ENCODE data around the gene ASIC1. TPM values are rescaled to one million over a fixed set of nuclear protein-coding genes. Genes with fewer than 3 reads are reported as not detected.

ASIC1 gene
- total RNA-seq, 2 experiments from 2014 or later: 0.59 TPM; not detected in 1

GRCh38 chr12:50049254-50050118 is 7.9 kb upstream of the ASIC1 start:
- no peaks in the 10 kb centered on the region for H3K79me2 ChIP-seq (ENCODE audit: insufficient read depth, low read depth, low read length)
- no peaks in the 10 kb centered on the region for H3K9me3 ChIP-seq (ENCODE audit: low read length)
- H3K27ac ChIP-seq (ENCODE audit: low read depth, low read length, poor library complexity, severe bottlenecking): no peak overlapping the region
- no peaks in the 10 kb centered on the region for H3K36me3 ChIP-seq (ENCODE audit: insufficient read depth, low read length)
- H3K9me2 ChIP-seq (ENCODE audit: insufficient read depth, low read length): no peaks in the 10 kb centered on the region
- BruUV-seq (replicated peaks): no TSS peak
- no peak for DNase-seq (ENCODE audit: low spot score)
- no peak overlapping the region for H3K4me3 ChIP-seq (ENCODE audit: low read depth, low read length, poor library complexity, severe bottlenecking)
- no peak for TF ChIP-seq EZH2phosphoT487 (IDR thresholded peaks at IDR 0.05; ENCODE audit: borderline replicate concordance, low read depth, low read length)
- TF ChIP-seq, protein P1, sequence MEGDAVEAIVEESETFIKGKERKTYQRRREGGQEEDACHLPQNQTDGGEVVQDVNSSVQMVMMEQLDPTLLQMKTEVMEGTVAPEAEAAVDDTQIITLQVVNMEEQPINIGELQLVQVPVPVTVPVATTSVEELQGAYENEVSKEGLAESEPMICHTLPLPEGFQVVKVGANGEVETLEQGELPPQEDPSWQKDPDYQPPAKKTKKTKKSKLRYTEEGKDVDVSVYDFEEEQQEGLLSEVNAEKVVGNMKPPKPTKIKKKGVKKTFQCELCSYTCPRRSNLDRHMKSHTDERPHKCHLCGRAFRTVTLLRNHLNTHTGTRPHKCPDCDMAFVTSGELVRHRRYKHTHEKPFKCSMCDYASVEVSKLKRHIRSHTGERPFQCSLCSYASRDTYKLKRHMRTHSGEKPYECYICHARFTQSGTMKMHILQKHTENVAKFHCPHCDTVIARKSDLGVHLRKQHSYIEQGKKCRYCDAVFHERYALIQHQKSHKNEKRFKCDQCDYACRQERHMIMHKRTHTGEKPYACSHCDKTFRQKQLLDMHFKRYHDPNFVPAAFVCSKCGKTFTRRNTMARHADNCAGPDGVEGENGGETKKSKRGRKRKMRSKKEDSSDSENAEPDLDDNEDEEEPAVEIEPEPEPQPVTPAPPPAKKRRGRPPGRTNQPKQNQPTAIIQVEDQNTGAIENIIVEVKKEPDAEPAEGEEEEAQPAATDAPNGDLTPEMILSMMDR (conservative IDR thresholded peaks at IDR 0.05; ENCODE audit: low read length): no peak
- ChIA-PET CTCF (ENCODE audit: unreplicated experiment) (interaction anchor here (0.8 kb wide), 1 partner anchor 10 kb away, joined by 4 read pairs; no protein-coding TSS in a partner anchor), POLR2A (interaction anchor here (0.7 to 1.2 kb wide), 3 partner anchors 20 to 95 kb away, joined by 3 read pairs; no protein-coding TSS in a partner anchor)
- H3K4me2 ChIP-seq (ENCODE audit: low read length): no peak overlapping the region
- intact Hi-C loops (cut with micrococcal nuclease; ENCODE audit: unreplicated experiment): loop anchor here (10.0 kb wide), 1 partner anchor 185 kb away; no protein-coding TSS in a partner anchor
- H2AFZ ChIP-seq (ENCODE audit: low read length): no peak overlapping the region
- H4K20me1 ChIP-seq (ENCODE audit: insufficient read depth, low read length): no peaks in the 10 kb centered on the region
- H3K4me1 ChIP-seq (ENCODE audit: insufficient read depth, low read length, poor library complexity, severe bottlenecking): peaks cover 13% of the 10 kb centered on the region

DNA sequence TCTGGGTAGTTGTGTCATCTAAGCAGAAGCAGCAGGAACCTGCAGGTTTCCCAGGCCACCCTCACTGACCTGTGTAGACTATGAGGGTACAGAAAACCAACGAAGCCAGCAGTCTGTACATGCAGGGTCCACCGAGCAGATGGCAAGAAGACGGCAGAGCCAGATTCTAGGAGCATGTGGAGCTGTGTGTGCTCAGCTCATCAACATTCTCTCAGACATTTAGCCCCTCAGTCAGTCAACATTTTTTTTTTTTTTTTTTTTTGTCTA is 7.3 kb upstream of the ASIC1 start:
- Histone ChIP-seq H3K9me2 (ENCODE audit: insufficient read depth, low read length) (no peaks in the 10 kb centered on the region), H3K4me1 (ENCODE audit: insufficient read depth, low read length, poor library complexity, severe bottlenecking) (peaks cover 13% of the 10 kb centered on the region), H2AFZ (ENCODE audit: low read length) (no peak overlapping the region), H3K27ac (ENCODE audit: low read depth, low read length, poor library complexity, severe bottlenecking) (no peak overlapping the region), H4K20me1 (ENCODE audit: insufficient read depth, low read length) (no peaks in the 10 kb centered on the region), H3K9me3 (ENCODE audit: low read length) (no peaks in the 10 kb centered on the region), H3K36me3 (ENCODE audit: insufficient read depth, low read length) (no peaks in the 10 kb centered on the region), H3K4me2 (ENCODE audit: low read length) (no peak overlapping the region), H3K4me3 (ENCODE audit: low read depth, low read length, poor library complexity, severe bottlenecking) (no peak overlapping the region), H3K79me2 (ENCODE audit: insufficient read depth, low read depth, low read length) (no peaks in the 10 kb centered on the region)
- POLR2A ChIA-PET: interaction anchor here (0.6 to 1.2 kb wide), 2 partner anchors 12 to 81 kb away, joined by 3 read pairs; no protein-coding TSS in a partner anchor
- intact Hi-C loops (cut with micrococcal nuclease; ENCODE audit: unreplicated experiment): loop anchor here (10.0 kb wide), 1 partner anchor 185 kb away; no protein-coding TSS in a partner anchor
- TF ChIP-seq EZH2phosphoT487 (IDR thresholded peaks at IDR 0.05; ENCODE audit: borderline replicate concordance, low read depth, low read length): no peak
- TF ChIP-seq, protein P1 (conservative IDR thresholded peaks at IDR 0.05; ENCODE audit: low read length): no peak
- CTCF ChIA-PET (ENCODE audit: unreplicated experiment): interaction anchor here (0.8 kb wide), 1 partner anchor 11 kb away, joined by 4 read pairs; no protein-coding TSS in a partner anchor
- no peak for DNase-seq (ENCODE audit: low spot score)
- no TSS peak for BruUV-seq (replicated peaks)

All from OCI-LY7 (cell line).